Measurements from ENCODE around the gene TMEM120B.

- TF ChIP-seq EZH2 (IDR thresholded peaks at IDR 0.05; ENCODE audit: insufficient read depth, poor library complexity, severe bottlenecking) (no peak), EZH2phosphoT487 (IDR thresholded peaks at IDR 0.05; ENCODE audit: insufficient read depth, low read depth) (no peak)
These were observed 82.7 kb downstream of the TMEM120B start for GRCh38 chr12:121795034-121795968.
